ENCODE data around the gene FGG. TPM values are rescaled to one million over a fixed set of nuclear protein-coding genes. Genes with fewer than 3 reads are reported as not detected.
A peak's percentile ranks its signal among the peaks of the same experiment; 100 is the strongest.

FGG gene
- total RNA-seq, 1 donor from 2014 or later, result 515 TPM

GRCh38 chr4:154625971-154626370 lies 13.5 kb upstream of the FGG start:
- DNase-seq, result no peak
- intact Hi-C loops (cut with DNase I), result loop anchor here (10.0 kb wide), 1 partner anchor 71 kb away; the partner anchor contains the start of gene PLRG1

GRCh38 chr4:154623995-154624394 lies 11.5 kb upstream of the FGG start:
- Histone ChIP-seq H3K27me3 (no peaks in the 10 kb centered on the region), H3K9me3 (no peaks in the 10 kb centered on the region), H3K4me3 (no peak overlapping the region), H3K27ac (no peak overlapping the region), H3K4me1 (peaks cover 6% of the 10 kb centered on the region), H3K36me3 (no peaks in the 10 kb centered on the region)
- intact Hi-C loops (cut with DNase I), result loop anchor here (10.0 kb wide), 1 partner anchor 69 kb away; the partner anchor contains the start of gene PLRG1
- no peak for DNase-seq
- no peak for TF ChIP-seq CTCF (IDR thresholded peaks at IDR 0.05)
- no peak for ATAC-seq

More at GRCh38 chr4:154625971-154626370, 13.5 kb upstream of the FGG start:
- Histone ChIP-seq H3K4me3 (no peak overlapping the region), H3K27ac (no peak overlapping the region), H3K9me3 (no peaks in the 10 kb centered on the region), H3K27me3 (no peaks in the 10 kb centered on the region), H3K36me3 (no peaks in the 10 kb centered on the region), H3K4me1 (peaks cover 6% of the 10 kb centered on the region)
- TF ChIP-seq CTCF (IDR thresholded peaks at IDR 0.05), result no peak
- no peak for ATAC-seq

- Histone ChIP-seq H3K4me1 (peaks cover 6% of the 10 kb centered on the region), H3K36me3 (no peaks in the 10 kb centered on the region), H3K9me3 (no peaks in the 10 kb centered on the region), H3K4me3 (no peak overlapping the region), H3K27ac (no peak overlapping the region), H3K27me3 (no peaks in the 10 kb centered on the region)
- DNase-seq (no peak), ATAC-seq (no peak)
- no peak for TF ChIP-seq CTCF (IDR thresholded peaks at IDR 0.05)
- intact Hi-C loops (cut with DNase I), result loop anchor here (10.0 kb wide), 1 partner anchor 69 kb away; the partner anchor contains the start of gene PLRG1
These were observed 11.0 kb upstream of the FGG start for GRCh38 chr4:154623436-154623835.

- ATAC-seq (peak; percentile 48), DNase-seq (no peak)
- intact Hi-C loops (cut with DNase I), result loop anchor here (10.0 kb wide), 1 partner anchor 68 kb away; the partner anchor contains the start of gene PLRG1
- Histone ChIP-seq H3K4me1 (peaks cover 6% of the 10 kb centered on the region), H3K27me3 (no peaks in the 10 kb centered on the region), H3K27ac (no peak overlapping the region), H3K4me3 (no peak overlapping the region), H3K36me3 (no peaks in the 10 kb centered on the region), H3K9me3 (no peaks in the 10 kb centered on the region)
- peak; percentile 56 for TF ChIP-seq CTCF (IDR thresholded peaks at IDR 0.05)
These were observed 10.1 kb upstream of the FGG start for GRCh38 chr4:154622598-154622997.

GRCh38 chr4:154620111-154620510 lies 7.7 kb upstream of the FGG start:
- intact Hi-C loops (cut with DNase I), result loop anchor here (10.0 kb wide), 1 partner anchor 65 kb away; the partner anchor contains the start of gene PLRG1
- H3K4me3 ChIP-seq, result no peak overlapping the region
- no peak for TF ChIP-seq CTCF (IDR thresholded peaks at IDR 0.05)
- H3K27ac ChIP-seq, result no peak overlapping the region
- ATAC-seq (peak; percentile 27), DNase-seq (no peak)
- no peaks in the 10 kb centered on the region for H3K9me3 ChIP-seq
- H3K27me3 ChIP-seq, result no peaks in the 10 kb centered on the region
- H3K4me1 ChIP-seq, result no peaks in the 10 kb centered on the region
- H3K36me3 ChIP-seq, result no peaks in the 10 kb centered on the region
